Muscle of arm (tissue), 12 donors: Measurements from ENCODE around the gene IL20RA. TPM values are rescaled to one million over a fixed set of nuclear protein-coding genes. Genes with fewer than 3 reads are reported as not detected.
"Not testable (repeated sequence)": the region's sequence is repeated elsewhere in the genome, so short reads cannot be mapped to it uniquely, and the experiment has no call there.

ENCODE experiments used
- DNase-seq: peaks from one replicate; pipeline ENCODE4 v3.0.0-alpha.2; 2013
- polyA plus RNA-seq, 12 donors: library from polyadenylated mRNA; unstranded; fragments of 120-200 nt; gene quantifications; one replicate each; pipeline ENCODE4 v1.2.1, GENCODE V29; 2013; ENCODE audit not compliant: insufficient read length in 12 of 12

IL20RA gene
- polyA plus RNA-seq, 12 donors: 8.1 to 35.8 (median 31.0) TPM; not detected in 1

- no peak for DNase-seq
These were observed 64.7 kb downstream of the IL20RA start for GRCh38 chr6:136980070-136980469.

- DNase-seq: no peak
These were observed 65.6 kb downstream of the IL20RA start for GRCh38 chr6:136979206-136979605.

GRCh38 chr6:136977075-136977474, 67.7 kb downstream of the IL20RA start:
- no peak for DNase-seq

- no peak for DNase-seq
These were observed 69.6 kb downstream of the IL20RA start for GRCh38 chr6:136975089-136975715.

- DNase-seq: not testable (repeated sequence)
These were observed 71.0 kb downstream of the IL20RA start for GRCh38 chr6:136973781-136974180.

- no peak for DNase-seq
These were observed 73.2 kb downstream of the IL20RA start for GRCh38 chr6:136971609-136972008.

- no peak for DNase-seq
These were observed 74.8 kb downstream of the IL20RA start for GRCh38 chr6:136969930-136970329.

GRCh38 chr6:136969433-136969832, 75.3 kb downstream of the IL20RA start:
- DNase-seq: no peak

GRCh38 chr6:136968837-136969236, 75.9 kb downstream of the IL20RA start:
- DNase-seq: no peak

GRCh38 chr6:136967876-136968752, 76.7 kb downstream of the IL20RA start:
- DNase-seq: peak; percentile 57

GRCh38 chr6:136964398-136964797, 80.4 kb downstream of the IL20RA start:
- no peak for DNase-seq

- DNase-seq: no peak
These were observed 81.5 kb downstream of the IL20RA start for GRCh38 chr6:136963259-136963658.

GRCh38 chr6:136962661-136963060, 82.1 kb downstream of the IL20RA start:
- no peak for DNase-seq

- no peak for DNase-seq
These were observed 82.9 kb downstream of the IL20RA start for GRCh38 chr6:136961848-136962247.

- DNase-seq: no peak
These were observed 84.0 kb downstream of the IL20RA start for GRCh38 chr6:136960781-136961180.

GRCh38 chr6:136959935-136960334, 84.8 kb downstream of the IL20RA start:
- DNase-seq: not testable (repeated sequence)

- DNase-seq: no peak
These were observed 85.3 kb downstream of the IL20RA start for GRCh38 chr6:136959471-136959891.

- no peak for DNase-seq
These were observed 86.6 kb downstream of the IL20RA start for GRCh38 chr6:136958168-136958567.

- no peak for DNase-seq
These were observed 87.9 kb downstream of the IL20RA start for GRCh38 chr6:136956590-136957544.

- DNase-seq: no peak
These were observed 89.6 kb downstream of the IL20RA start for GRCh38 chr6:136955123-136955522.

- DNase-seq: no peak
These were observed 92.0 kb downstream of the IL20RA start for GRCh38 chr6:136952714-136953260.
